ENCODE data around the gene ATPAF2.

ATPAF2 gene

DNA sequence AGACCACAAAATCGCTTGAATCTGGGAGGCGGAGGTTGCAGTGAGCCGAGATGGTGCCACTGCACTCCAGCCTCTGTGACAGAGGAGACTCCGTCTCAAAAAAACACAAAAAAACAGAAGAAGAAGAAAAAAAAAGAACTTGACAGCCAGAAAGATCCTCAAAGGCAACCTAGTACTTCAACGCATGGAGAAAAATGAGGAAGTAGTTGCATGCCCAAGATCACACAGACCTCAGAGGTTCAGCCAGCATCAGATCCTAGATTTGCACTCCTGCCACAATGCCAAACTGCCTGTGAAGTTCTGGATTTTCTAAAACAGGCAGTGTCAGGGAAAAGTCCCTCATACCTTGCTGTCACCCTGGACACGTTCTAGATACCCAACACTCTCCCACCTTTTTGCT is 1.5 kb downstream of the ATPAF2 start:
- no peak overlapping the region for H3K4me3 ChIP-seq (ENCODE audit: severe bottlenecking)

DNA sequence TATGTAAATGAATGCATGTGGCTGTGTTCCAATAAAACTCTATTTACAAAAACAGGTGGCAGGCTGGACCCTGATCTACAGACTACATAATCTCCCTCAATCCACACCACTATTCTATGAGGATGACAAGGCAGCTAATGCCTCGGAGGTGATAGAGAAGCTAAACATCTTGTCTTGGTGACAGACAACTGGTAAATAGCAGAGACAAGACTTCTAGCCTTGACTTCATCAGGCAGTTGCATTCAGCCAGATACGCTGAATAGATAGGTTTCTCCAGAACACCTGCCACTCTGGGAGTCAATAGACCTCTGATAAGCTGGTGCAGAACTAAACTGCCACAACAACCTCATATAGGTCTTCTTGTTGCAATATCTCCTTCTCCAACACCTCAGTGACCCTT is 3.3 kb downstream of the ATPAF2 start:
- Histone ChIP-seq H3K27ac (ENCODE audit: poor library complexity, severe bottlenecking) (no peak overlapping the region), H3K9me3 (ENCODE audit: severe bottlenecking) (no peaks in the 10 kb centered on the region), H3K4me1 (ENCODE audit: insufficient read depth, poor library complexity, severe bottlenecking) (peaks cover 6% of the 10 kb centered on the region), H3K4me3 (ENCODE audit: severe bottlenecking) (no peak overlapping the region), H3K27me3 (ENCODE audit: insufficient read depth, poor library complexity, severe bottlenecking) (no peaks in the 10 kb centered on the region), H3K36me3 (ENCODE audit: low read depth) (no peaks in the 10 kb centered on the region)
- no peak for ATAC-seq (ENCODE audit: low read depth)
- no peak for DNase-seq (ENCODE audit: low spot score)
- TF ChIP-seq, protein P1, sequence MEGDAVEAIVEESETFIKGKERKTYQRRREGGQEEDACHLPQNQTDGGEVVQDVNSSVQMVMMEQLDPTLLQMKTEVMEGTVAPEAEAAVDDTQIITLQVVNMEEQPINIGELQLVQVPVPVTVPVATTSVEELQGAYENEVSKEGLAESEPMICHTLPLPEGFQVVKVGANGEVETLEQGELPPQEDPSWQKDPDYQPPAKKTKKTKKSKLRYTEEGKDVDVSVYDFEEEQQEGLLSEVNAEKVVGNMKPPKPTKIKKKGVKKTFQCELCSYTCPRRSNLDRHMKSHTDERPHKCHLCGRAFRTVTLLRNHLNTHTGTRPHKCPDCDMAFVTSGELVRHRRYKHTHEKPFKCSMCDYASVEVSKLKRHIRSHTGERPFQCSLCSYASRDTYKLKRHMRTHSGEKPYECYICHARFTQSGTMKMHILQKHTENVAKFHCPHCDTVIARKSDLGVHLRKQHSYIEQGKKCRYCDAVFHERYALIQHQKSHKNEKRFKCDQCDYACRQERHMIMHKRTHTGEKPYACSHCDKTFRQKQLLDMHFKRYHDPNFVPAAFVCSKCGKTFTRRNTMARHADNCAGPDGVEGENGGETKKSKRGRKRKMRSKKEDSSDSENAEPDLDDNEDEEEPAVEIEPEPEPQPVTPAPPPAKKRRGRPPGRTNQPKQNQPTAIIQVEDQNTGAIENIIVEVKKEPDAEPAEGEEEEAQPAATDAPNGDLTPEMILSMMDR (IDR thresholded peaks at IDR 0.05; ENCODE audit: poor library complexity, severe bottlenecking) = no peak

More for the DNA sequence above, 1.5 kb downstream of the ATPAF2 start:
- Histone ChIP-seq H3K36me3 (ENCODE audit: low read depth) (no peaks in the 10 kb centered on the region), H3K27ac (ENCODE audit: poor library complexity, severe bottlenecking) (no peak overlapping the region), H3K27me3 (ENCODE audit: insufficient read depth, poor library complexity, severe bottlenecking) (no peaks in the 10 kb centered on the region), H3K9me3 (ENCODE audit: severe bottlenecking) (no peaks in the 10 kb centered on the region), H3K4me1 (ENCODE audit: insufficient read depth, poor library complexity, severe bottlenecking) (no peaks in the 10 kb centered on the region)
- ATAC-seq (ENCODE audit: low read depth) (no peak), DNase-seq (ENCODE audit: low spot score) (no peak)
- TF ChIP-seq, protein P1 (IDR thresholded peaks at IDR 0.05; ENCODE audit: poor library complexity, severe bottlenecking) = no peak

DNA sequence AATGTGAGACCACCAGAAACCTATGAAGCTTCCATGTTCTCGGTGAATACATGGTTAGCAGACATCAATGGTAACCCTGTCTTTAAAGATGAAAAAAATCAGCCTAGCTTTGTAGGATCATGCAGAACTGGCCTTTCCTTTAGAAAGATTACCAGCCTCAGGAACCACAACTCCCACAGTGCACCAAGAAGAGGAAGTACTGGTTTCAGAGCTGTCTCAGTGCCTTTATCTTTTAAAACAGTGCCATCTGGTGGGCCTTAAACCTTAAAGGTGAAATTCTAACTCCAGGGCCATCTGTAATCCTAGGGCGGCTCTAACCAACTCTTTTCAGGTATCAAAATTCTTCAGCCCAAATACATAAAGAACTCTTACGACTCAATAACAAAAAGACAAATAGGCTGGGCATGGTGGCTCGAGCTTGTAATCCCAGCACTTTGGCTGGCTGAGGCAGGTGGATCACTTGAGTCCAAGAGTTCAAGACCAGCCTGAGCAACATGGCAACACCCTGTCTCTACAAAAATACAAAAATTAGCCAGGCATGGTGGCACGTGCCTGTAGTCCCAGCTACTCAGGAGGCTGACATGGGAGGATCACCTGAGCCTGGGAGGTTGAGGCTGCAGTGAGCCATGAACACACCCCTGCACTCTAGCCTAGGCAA is 5.4 kb downstream of the ATPAF2 start:
- Histone ChIP-seq H3K4me3 (ENCODE audit: severe bottlenecking) (no peak overlapping the region), H3K36me3 (ENCODE audit: low read depth) (no peaks in the 10 kb centered on the region), H3K9me3 (ENCODE audit: severe bottlenecking) (no peaks in the 10 kb centered on the region), H3K27me3 (ENCODE audit: insufficient read depth, poor library complexity, severe bottlenecking) (no peaks in the 10 kb centered on the region), H3K27ac (ENCODE audit: poor library complexity, severe bottlenecking) (peak overlapping the region; percentile 50), H3K4me1 (ENCODE audit: insufficient read depth, poor library complexity, severe bottlenecking) (peaks cover 6% of the 10 kb centered on the region)
- TF ChIP-seq, protein P1 (IDR thresholded peaks at IDR 0.05; ENCODE audit: poor library complexity, severe bottlenecking) = peak; percentile 77
- DNase-seq (ENCODE audit: low spot score) (no peak), ATAC-seq (ENCODE audit: low read depth) (peak; percentile 94)

DNA sequence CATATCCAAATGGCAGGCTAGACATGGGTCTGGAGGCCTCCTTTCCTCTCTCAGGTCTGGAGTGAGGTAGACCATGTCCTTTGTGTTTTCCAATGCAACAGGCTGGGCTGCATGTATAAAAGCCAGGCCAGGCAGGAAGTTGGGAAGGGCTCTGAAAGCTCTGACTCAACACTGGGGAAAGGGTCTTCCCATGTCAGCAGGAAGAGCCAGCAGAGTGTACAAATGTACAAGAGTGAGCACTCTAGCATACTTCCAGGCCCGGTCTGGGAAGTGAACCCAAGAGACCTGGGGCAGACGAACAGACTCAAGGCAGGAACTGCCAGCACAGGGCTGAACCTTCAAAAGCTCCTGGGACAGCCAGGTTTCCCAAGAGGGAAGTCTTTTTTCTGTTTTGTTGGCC is 7.0 kb downstream of the ATPAF2 start:
- ATAC-seq (ENCODE audit: low read depth) (peak; percentile 52; the same call in 2 of the 3 replicates), DNase-seq (ENCODE audit: low spot score) (no peak)
- H3K4me3 ChIP-seq (ENCODE audit: severe bottlenecking) = no peak overlapping the region
- TF ChIP-seq, protein P1 (IDR thresholded peaks at IDR 0.05; ENCODE audit: poor library complexity, severe bottlenecking) = no peak
- H3K27me3 ChIP-seq (ENCODE audit: insufficient read depth, poor library complexity, severe bottlenecking) = no peaks in the 10 kb centered on the region
- H3K4me1 ChIP-seq (ENCODE audit: insufficient read depth, poor library complexity, severe bottlenecking) = peaks cover 6% of the 10 kb centered on the region
- H3K27ac ChIP-seq (ENCODE audit: poor library complexity, severe bottlenecking) = peak overlapping the region; percentile 50
- H3K36me3 ChIP-seq (ENCODE audit: low read depth) = peaks cover 8% of the 10 kb centered on the region
- no peaks in the 10 kb centered on the region for H3K9me3 ChIP-seq (ENCODE audit: severe bottlenecking)

DNA sequence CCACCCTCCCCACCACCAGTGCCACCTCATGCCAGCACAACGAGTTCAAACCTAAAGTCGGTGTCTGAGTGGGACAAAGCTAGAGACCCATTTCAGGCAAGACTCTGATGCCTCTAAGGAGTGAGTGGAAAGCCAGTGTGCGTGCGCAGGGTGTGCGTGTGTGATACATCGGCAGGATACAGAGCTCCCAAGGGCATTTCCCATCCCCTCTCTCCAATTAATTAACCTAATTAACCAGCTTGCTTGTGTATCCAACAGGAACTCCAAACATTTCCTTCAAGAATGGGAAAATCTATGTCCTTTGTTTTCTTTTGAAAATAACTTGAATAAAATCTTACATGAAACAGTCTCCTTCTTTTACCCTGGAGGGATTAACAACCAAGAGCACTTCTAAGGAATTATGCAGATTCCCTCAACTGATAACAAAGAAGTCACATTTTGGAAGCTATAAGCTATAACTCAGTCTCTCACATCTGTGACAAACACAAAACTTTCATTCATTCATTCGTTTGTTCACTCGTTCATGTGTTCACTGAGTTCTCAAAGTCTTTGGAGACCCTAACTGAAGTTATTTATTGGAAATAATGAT is 9.9 kb downstream of the ATPAF2 start:
- DNase-seq (ENCODE audit: low spot score) = no peak
- TF ChIP-seq, protein P1 (IDR thresholded peaks at IDR 0.05; ENCODE audit: poor library complexity, severe bottlenecking) = no peak
- H3K4me1 ChIP-seq (ENCODE audit: insufficient read depth, poor library complexity, severe bottlenecking) = peaks cover 23% of the 10 kb centered on the region
- peaks cover 14% of the 10 kb centered on the region for H3K36me3 ChIP-seq (ENCODE audit: low read depth)
- H3K27me3 ChIP-seq (ENCODE audit: insufficient read depth, poor library complexity, severe bottlenecking) = no peaks in the 10 kb centered on the region
- no peak overlapping the region for H3K4me3 ChIP-seq (ENCODE audit: severe bottlenecking)
- ATAC-seq (ENCODE audit: low read depth) = no peak
- H3K9me3 ChIP-seq (ENCODE audit: severe bottlenecking) = no peaks in the 10 kb centered on the region
- H3K27ac ChIP-seq (ENCODE audit: poor library complexity, severe bottlenecking) = no peak overlapping the region

Measured in RWPE2 (cell line).